HepG2 (cell line): Measurements from ENCODE around the gene TKTL1. TPM values are rescaled to one million over a fixed set of nuclear protein-coding genes. Genes with fewer than 3 reads are reported as not detected.
A peak's percentile ranks its signal among the peaks of the same experiment; 100 is the strongest.

ENCODE experiments used
- ATAC-seq: fragments of 200-7000 bp; cut with Tn5 transposase; 3 replicates; pipeline ENCODE4 v1.9.1; 2020; ENCODE audit warnings: mild to moderate bottlenecking, moderate library complexity
- BruUV-seq: library from RNA; stranded (reverse); fragments of 400-500 nt; replicated peaks from 2 replicates; lab custom pipeline; 2021; lab: Mats Ljungman, UMichigan
- CTCF ChIA-PET: fragments of 300-600 bp; formaldehyde crosslinking; extraction: SDS; loops from one replicate; lab custom pipeline; 2021; ENCODE audit warnings: low total read pairs, inconsistent platforms, low intra/inter-chr PET ratio; lab: Yijun Ruan, JAX
- POLR2A ChIA-PET: fragments of 350-600 bp; sonication (Branson Sonifier 250); formaldehyde crosslinking; loops from one replicate; lab custom pipeline; 2020; ENCODE audit warnings: antibody characterized with exemption, inconsistent platforms; lab: Yijun Ruan, JAX
- DNase-seq: peaks from one replicate; pipeline ENCODE4 v3.0.0-alpha.2; 2015; ENCODE audit warnings: low spot score
- FAIRE-seq: peaks from 3 replicates; lab custom pipeline; 2011; peaks lifted over from hg19 to GRCh38; lab: Jason Lieb, UNC
- H2AFZ ChIP-seq: one replicate; pipeline ENCODE4 v1.6.1; 2011; ENCODE audit warnings: low read length, inconsistent platforms
- H3K27ac ChIP-seq: fragments of 300-600 bp; 3 replicates; pipeline ENCODE4 v1.8.0; 2011; ENCODE audit warnings: mixed run types, mild to moderate bottlenecking, mixed read lengths, low read length, inconsistent platforms; ENCODE audit not compliant: insufficient read depth; ENCODE audit errors: extremely low read length
- H3K27me3 ChIP-seq, 2 experiments: fragments of 200-600 bp in 1 of 2; 2 replicates in 1 of 2; 3 replicates in 1 of 2; pipeline versions ENCODE4 v1.6.0 to v1.8.0; 2011; ENCODE audit warnings: low read length in 2 of 2, mild to moderate bottlenecking in 2 of 2, moderate library complexity in 2 of 2, inconsistent platforms in 1 of 2; ENCODE audit not compliant: insufficient read depth in 2 of 2, control insufficient read depth in 1 of 2
- H3K36me3 ChIP-seq, 2 experiments: fragments of 200-600 bp in 1 of 2; replicated peaks in 1 of 2; 2 replicates in 1 of 2; 3 replicates in 1 of 2; pipeline versions ENCODE4 v1.5.1 to v1.8.0; 2011; ENCODE audit warnings: low read length in 2 of 2, inconsistent platforms in 1 of 2; ENCODE audit not compliant: insufficient read depth in 2 of 2, control insufficient read depth in 1 of 2
- H3K4me1 ChIP-seq: 2 replicates; pipeline ENCODE4 v1.5.1; 2012; ENCODE audit warnings: low read length, inconsistent platforms; ENCODE audit not compliant: insufficient read depth
- H3K4me2 ChIP-seq: 2 replicates; pipeline ENCODE4 v1.6.0; 2011; ENCODE audit warnings: low read depth, low read length, inconsistent platforms
- H3K4me3 ChIP-seq, 3 experiments: fragments of 200-600 bp in 1 of 3; sonication (generic), shearing (Covaris generic) in 1 of 3; replicated peaks in 1 of 3; 2 replicates each; pipeline ENCODE4 v1.5.1; 2011 to 2016; ENCODE audit warnings: low read length in 3 of 3, inconsistent platforms in 2 of 3, low read depth in 2 of 3, mild to moderate bottlenecking in 2 of 3, control low read depth in 1 of 3, mixed read lengths in 1 of 3; ENCODE audit not compliant: insufficient read depth in 1 of 3
- H3K79me2 ChIP-seq: one replicate; pipeline ENCODE4 v1.6.1; 2011; ENCODE audit warnings: low read length, inconsistent platforms; ENCODE audit not compliant: insufficient read depth
- H3K9ac ChIP-seq: 2 replicates; pipeline ENCODE4 v1.6.0; 2011; ENCODE audit warnings: mild to moderate bottlenecking, low read depth, low read length, inconsistent platforms; ENCODE audit not compliant: insufficient read depth
- H3K9me3 ChIP-seq: 2 replicates; pipeline ENCODE4 v1.5.1; 2012; ENCODE audit warnings: mild to moderate bottlenecking, low read length
- H4K20me1 ChIP-seq: 2 replicates; pipeline ENCODE4 v1.6.0; 2011; ENCODE audit warnings: inconsistent platforms, mild to moderate bottlenecking, low read length, moderate library complexity; ENCODE audit not compliant: insufficient read depth
- CTCF ChIP-seq: sonication (generic); formaldehyde crosslinking; IDR thresholded peaks from 2 replicates; pipeline ENCODE4 v1.5.0; 2020; ENCODE audit warnings: mild to moderate bottlenecking, missing genetic modification reagents, moderate library complexity
- FOXA1 ChIP-seq, 2 experiments: fragments of 450-650 bp in 1 of 2; sonication (generic) in 1 of 2; formaldehyde crosslinking in 1 of 2; IDR thresholded peaks; 2 replicates each; pipeline versions ENCODE4 v1.4.0 to v1.6.1; 2016 to 2020; ENCODE audit warnings: missing genetic modification reagents in 1 of 2
- SPEN ChIP-seq: sonication (generic); formaldehyde crosslinking; IDR thresholded peaks from 2 replicates; pipeline ENCODE4 v1.5.1; 2020; ENCODE audit warnings: low read depth, mild to moderate bottlenecking, missing genetic modification reagents
- STAG1 ChIP-seq: sonication (generic); formaldehyde crosslinking; IDR thresholded peaks from 2 replicates; pipeline ENCODE4 v1.4.0; 2020; ENCODE audit warnings: missing genetic modification reagents
- ZNF12 ChIP-seq: sonication (generic); formaldehyde crosslinking; IDR thresholded peaks from 2 replicates; pipeline ENCODE4 v1.5.0; 2020; ENCODE audit warnings: missing genetic modification reagents
- WGBS: methylation state at CpG from one replicate; pipeline ENCODE4 v1.1.6; 2017; ENCODE audit warnings: low lambda C conversion rate; 5-methylcytosine and 5-hydroxymethylcytosine counted together
- in situ Hi-C: cut with HindIII; loops from 2 replicates; pipeline ENCODE4 v1.10.0; 2017; ENCODE audit warnings: low pct_unique_long_range_greater_than_20kb; ENCODE audit not compliant: extremely low pct_ligation_motif_present
- intact Hi-C: fragments of 100-400 bp; cut with micrococcal nuclease; formaldehyde crosslinking; loops from one replicate; pipeline ENCODE4 v1.10.0; 2022; ENCODE audit not compliant: unreplicated experiment
- polyA plus RNA-seq, 8 experiments: library from polyadenylated mRNA; depleted of rRNA in 3 of 8; stranded (reverse) in 7 of 8; unstranded in 1 of 8; fragments of >200 nt; fragmentation: Illumina TruSeq in 4 of 8; extraction: Trizol in 4 of 8; gene quantifications; 2 replicates each; pipeline versions ENCODE4 v1.2.1 to v1.2.3, GENCODE V29; 2011 to 2016; ENCODE audit warnings: low read depth in 4 of 8, missing spikeins in 1 of 8, mixed read lengths in 1 of 8; ENCODE audit not compliant: insufficient read depth in 1 of 8
- total RNA-seq, 5 experiments: library from RNA; depleted of rRNA; stranded (reverse); fragments of >200 nt; fragmentation: Illumina TruSeq; extraction: Trizol; gene quantifications; 2 replicates each; pipeline ENCODE4 v1.2.3, GENCODE V29; 2016; ENCODE audit warnings: low read depth in 1 of 5

The TKTL1 gene
- total and polyA plus RNA-seq, 2 of the 13 experiments (the other 11 are each of a cell fraction or from before 2014, with no cell fraction given), result not detected

- no peaks in the 10 kb centered on the region for H3K9me3 ChIP-seq
- no peak overlapping the region for H3K9ac ChIP-seq
- no CpG with 5 or more reads among the region's 3 CpGs for WGBS
- no peak for DNase-seq
- BruUV-seq, result no TSS peak
- no peaks in the 10 kb centered on the region for H3K36me3 ChIP-seq
- no peak overlapping the region for H3K27ac ChIP-seq
- no peak for FAIRE-seq
- intact Hi-C loops (no loop called here), in situ Hi-C loops (no loop called here)
- H2AFZ ChIP-seq, result no peak overlapping the region
- ChIA-PET CTCF (no interaction called here), POLR2A (no interaction called here)
- TF ChIP-seq FOXA1 (IDR thresholded peaks at IDR 0.05) (no peak), FOXA1 (CRISPR knock-in tag; IDR thresholded peaks at IDR 0.05) (no peak), ZNF12 (CRISPR knock-in tag) (no peak)
- H3K79me2 ChIP-seq, result no peaks in the 10 kb centered on the region
- H3K4me3 ChIP-seq, result no peak overlapping the region
- no peaks in the 10 kb centered on the region for H3K27me3 ChIP-seq
- ATAC-seq, result no peak
- no peaks in the 10 kb centered on the region for H4K20me1 ChIP-seq
- H3K4me2 ChIP-seq, result no peak overlapping the region
- H3K4me1 ChIP-seq, result peaks cover 11% of the 10 kb centered on the region
Measured at GRCh38 chrX:154315416-154315815, 19.8 kb downstream of the TKTL1 start.

- H3K27ac ChIP-seq, result no peak overlapping the region
- H3K4me2 ChIP-seq, result no peak overlapping the region
- peaks cover 11% of the 10 kb centered on the region for H3K4me1 ChIP-seq
- H3K36me3 ChIP-seq, result no peaks in the 10 kb centered on the region
- H3K27me3 ChIP-seq, result no peaks in the 10 kb centered on the region; a peak in 1 of 5 replicates
- H2AFZ ChIP-seq, result no peak overlapping the region
- WGBS, result 9% methylated on average over 7 of the region's 7 CpGs
- in situ Hi-C loops (no loop called here), intact Hi-C loops (no loop called here)
- POLR2A ChIA-PET, result no interaction called here
- no peaks in the 10 kb centered on the region for H3K9me3 ChIP-seq
- H4K20me1 ChIP-seq, result no peaks in the 10 kb centered on the region
- peak; percentile 55 for FAIRE-seq
- BruUV-seq, result no TSS peak
- no peaks in the 10 kb centered on the region for H3K79me2 ChIP-seq
- H3K4me3 ChIP-seq, result no peak overlapping the region
- no peak overlapping the region for H3K9ac ChIP-seq
- CTCF ChIA-PET, result interaction anchor here (1.6 kb wide), 1 partner anchor 217 kb away, joined by 8 read pairs; no protein-coding TSS in a partner anchor
- no peak for DNase-seq
- TF ChIP-seq SPEN (CRISPR knock-in tag) (no peak), CTCF (CRISPR knock-in tag) (peak; percentile 35; the same call in 1 of the 2 replicates), STAG1 (CRISPR knock-in tag) (peak; percentile 24; the same call in 1 of the 2 replicates)
- peak; percentile 74 for ATAC-seq
Measured at GRCh38 chrX:154317391-154317995, 21.9 kb downstream of the TKTL1 start.
